ENCODE results near the gene LPIN3. TPM values are rescaled to one million over a fixed set of nuclear protein-coding genes. Genes with fewer than 3 reads are reported as not detected.

Gene LPIN3
- total RNA-seq, 4 donors from 2014 or later = 7.4 to 30.5 (median 10.2) TPM

- no peaks in the 10 kb centered on the region for H3K4me1 ChIP-seq
- H3K27ac ChIP-seq = peak overlapping the region; percentile 28 to 42
- DNase-seq = peak in 1 of 2 donors; percentile 35
- H3K9me3 ChIP-seq = no peaks in the 10 kb centered on the region
- intact Hi-C loops (cut with DNase I; ENCODE audit: low total_unique reads) = no loop called here
- no peak overlapping the region for H3K4me3 ChIP-seq
- H3K36me3 ChIP-seq = no peaks in the 10 kb centered on the region
- TF ChIP-seq CTCF (IDR thresholded peaks at IDR 0.05) (no peak), POLR2A (IDR thresholded peaks at IDR 0.05) (no peak)
- H3K27me3 ChIP-seq = no peaks in the 10 kb centered on the region
Observed at GRCh38 chr20:41394931-41395666, 54.5 kb downstream of the LPIN3 start.

GRCh38 chr20:41395667-41396664 lies 55.3 kb downstream of the LPIN3 start:
- Histone ChIP-seq H3K9me3 (no peaks in the 10 kb centered on the region), H3K4me1 (no peaks in the 10 kb centered on the region), H3K27ac (peak overlapping the region; percentile 37 to 42), H3K27me3 (no peaks in the 10 kb centered on the region), H3K4me3 (no peak overlapping the region), H3K36me3 (no peaks in the 10 kb centered on the region)
- no peak for DNase-seq
- TF ChIP-seq CTCF (IDR thresholded peaks at IDR 0.05) (no peak), POLR2A (IDR thresholded peaks at IDR 0.05) (no peak)
- intact Hi-C loops (cut with DNase I; ENCODE audit: low total_unique reads) = no loop called here

DNA sequence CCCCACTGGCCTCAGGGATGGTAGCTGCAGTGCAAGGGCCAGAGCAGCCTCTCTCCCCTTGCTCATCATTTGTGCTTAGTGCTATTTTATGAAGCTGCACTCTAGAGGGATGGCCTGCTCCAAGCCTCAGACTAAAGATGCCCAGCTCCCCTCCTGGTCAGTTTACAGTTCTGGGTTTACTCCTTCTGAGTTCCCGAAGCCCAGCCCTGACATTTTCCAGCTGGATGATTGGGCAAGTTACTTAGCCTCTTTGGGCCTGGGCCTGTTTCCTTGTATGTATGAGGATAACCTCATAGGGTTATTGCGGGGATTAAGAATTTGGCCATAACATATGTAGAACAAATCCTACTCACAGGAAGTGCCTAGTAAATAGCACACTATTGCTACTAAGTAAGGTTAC lies 57.8 kb downstream of the LPIN3 start:
- no peaks in the 10 kb centered on the region for H3K27me3 ChIP-seq
- intact Hi-C loops (cut with DNase I; ENCODE audit: low total_unique reads) = no loop called here
- peak; percentile 67 to 69 for DNase-seq
- H3K9me3 ChIP-seq = no peaks in the 10 kb centered on the region
- peak overlapping the region; percentile 38 to 43 for H3K27ac ChIP-seq
- TF ChIP-seq CTCF (IDR thresholded peaks at IDR 0.05) = no peak
- H3K4me3 ChIP-seq = no peak overlapping the region
- H3K36me3 ChIP-seq = no peaks in the 10 kb centered on the region
- no peaks in the 10 kb centered on the region for H3K4me1 ChIP-seq

DNA sequence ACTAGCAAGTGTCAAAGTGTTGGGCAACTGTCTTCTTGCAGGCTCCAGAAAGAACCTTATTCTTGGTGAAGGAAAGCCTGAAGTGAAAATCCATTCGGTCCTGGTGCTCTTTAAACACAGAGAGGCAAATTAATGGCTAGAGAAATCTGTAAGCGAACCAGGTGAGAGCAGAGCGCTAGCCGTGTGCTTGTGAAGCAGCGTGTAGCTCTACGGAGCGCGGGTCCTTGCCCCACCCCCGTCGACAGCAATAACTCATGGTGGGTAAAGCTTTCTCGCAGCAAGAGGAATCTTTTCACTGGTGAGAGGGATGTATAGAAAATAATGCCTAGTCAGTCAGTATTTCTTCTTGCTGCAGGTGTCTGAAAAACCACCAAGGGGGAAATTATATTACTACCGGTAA lies 63.0 kb downstream of the LPIN3 start:
- Histone ChIP-seq H3K9me3 (no peaks in the 10 kb centered on the region), H3K4me3 (no peak overlapping the region), H3K27me3 (no peaks in the 10 kb centered on the region), H3K36me3 (no peaks in the 10 kb centered on the region), H3K4me1 (no peaks in the 10 kb centered on the region), H3K27ac (no peak overlapping the region)
- no peak for DNase-seq
- intact Hi-C loops (cut with DNase I; ENCODE audit: low total_unique reads) = no loop called here
- TF ChIP-seq POLR2A (IDR thresholded peaks at IDR 0.05) (no peak), CTCF (IDR thresholded peaks at IDR 0.05) (no peak)

DNA sequence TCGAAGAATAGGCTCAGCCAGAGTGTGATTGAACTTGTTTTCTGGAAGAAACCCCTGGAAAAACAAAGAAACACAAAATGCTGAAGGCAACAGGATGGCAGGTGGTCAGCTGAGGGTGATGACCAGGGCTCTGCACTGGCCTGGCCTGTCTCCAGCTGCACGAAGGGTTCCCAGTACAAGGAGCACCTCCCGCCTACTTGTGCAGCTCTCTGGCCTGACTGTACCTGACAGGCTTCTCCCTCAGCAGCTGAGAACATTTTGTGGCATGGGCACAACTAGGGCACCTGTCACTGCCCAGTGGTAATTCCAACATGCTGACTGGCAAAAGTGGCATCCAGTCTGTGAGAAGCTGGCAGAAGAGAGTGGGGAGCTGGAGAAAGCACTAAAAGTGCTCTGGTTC lies 64.8 kb downstream of the LPIN3 start:
- no peak overlapping the region for H3K27ac ChIP-seq
- no peaks in the 10 kb centered on the region for H3K4me1 ChIP-seq
- DNase-seq = no peak
- no peak overlapping the region for H3K4me3 ChIP-seq
- no peaks in the 10 kb centered on the region for H3K27me3 ChIP-seq
- H3K9me3 ChIP-seq = no peaks in the 10 kb centered on the region
- TF ChIP-seq POLR2A (IDR thresholded peaks at IDR 0.05) = no peak
- no peak for TF ChIP-seq CTCF (IDR thresholded peaks at IDR 0.05)
- no peaks in the 10 kb centered on the region for H3K36me3 ChIP-seq
- intact Hi-C loops (cut with DNase I; ENCODE audit: low total_unique reads) = no loop called here

Data from uterus (tissue), 4 donors.